Measurements from ENCODE around the gene TTC7B. TPM values are rescaled to one million over a fixed set of nuclear protein-coding genes. Genes with fewer than 3 reads are reported as not detected.

TTC7B gene
- total and polyA plus RNA-seq, 2 donors (not counting 3 experiments of a cell fraction or from before 2014, with no cell fraction given) = 46.8 to 76.5 TPM

DNA sequence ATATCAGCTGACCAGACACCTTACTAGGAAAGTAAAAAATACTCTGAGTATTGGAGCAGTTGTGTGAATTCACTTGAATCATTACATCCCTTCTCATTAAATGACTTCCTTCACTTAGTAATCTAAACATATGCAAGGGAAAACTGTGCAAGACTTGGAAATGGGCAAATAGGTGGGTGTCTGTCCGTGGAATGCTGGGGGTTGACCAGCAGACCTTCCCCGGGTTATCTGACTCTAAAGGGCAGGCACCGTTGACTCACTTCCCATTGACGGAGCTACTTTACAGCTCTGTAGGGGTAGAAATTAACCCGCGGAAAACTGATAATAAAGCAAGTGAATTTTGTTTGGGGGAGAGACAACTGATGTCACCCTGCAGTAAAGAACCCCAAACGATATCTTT is 199.3 kb downstream of the TTC7B start:
- DNase-seq (ENCODE audit: low read depth, low spot score) = peak; percentile 93
- no peaks in the 10 kb centered on the region for H3K9me1 ChIP-seq (replicated peaks; ENCODE audit: control insufficient read depth, extremely low read depth, insufficient read depth, low read length)
- no peak overlapping the region for H2AFZ ChIP-seq (ENCODE audit: low read depth, low read length)
- H3K4me3 ChIP-seq (replicated peaks in 1 of 3; ENCODE audit: insufficient read depth in 1 of 3, low read depth in 1 of 3, low read length in 3 of 3) = peak overlapping the region in 1 of 3 experiments; percentile 7
- dilution Hi-C loops (cut with MboI; ENCODE audit: extremely low pct_ligation_motif_present, low sequenced_read_pairs) = no loop called here
- H3K9me3 ChIP-seq (replicated peaks; ENCODE audit: control insufficient read depth, insufficient read depth, low read length) = no peaks in the 10 kb centered on the region
- ChIA-PET POLR2A (interaction anchor here (0.9 kb wide), 1 partner anchor 220 kb away, joined by 3 read pairs; no protein-coding TSS in a partner anchor), CTCF (interaction anchor here (1.0 to 1.9 kb wide), 6 partner anchors 10 to 218 kb away, joined by 3 to 8 read pairs (median 4); no protein-coding TSS in a partner anchor)
- no peaks in the 10 kb centered on the region for H3K36me3 ChIP-seq (ENCODE audit: control insufficient read depth in 2 of 2, extremely low read depth in 1 of 2, insufficient read depth in 2 of 2, low read length in 2 of 2)
- peak overlapping the region; percentile 93 for H3K27ac ChIP-seq (ENCODE audit: insufficient read depth, low read depth, low read length)
- peak; percentile 73 for TF ChIP-seq JUN (IDR thresholded peaks at IDR 0.05; ENCODE audit: borderline replicate concordance, insufficient read depth, insufficient read length, low read depth)
- peak; percentile 85 for TF ChIP-seq POLR2AphosphoS5 (IDR thresholded peaks at IDR 0.05; ENCODE audit: insufficient read depth, low read depth, low read length)
- TF ChIP-seq POLR2A (IDR thresholded peaks at IDR 0.05; ENCODE audit: low read depth, low read length) = no peak
- TF ChIP-seq GATA2 (IDR thresholded peaks at IDR 0.05; ENCODE audit: insufficient read depth, insufficient read length, low read depth, low read length) = peak; percentile 95
- TF ChIP-seq FOS (IDR thresholded peaks at IDR 0.05; ENCODE audit: borderline replicate concordance, insufficient read depth, low read length) = peak; percentile 95
- TF ChIP-seq, protein P1, sequence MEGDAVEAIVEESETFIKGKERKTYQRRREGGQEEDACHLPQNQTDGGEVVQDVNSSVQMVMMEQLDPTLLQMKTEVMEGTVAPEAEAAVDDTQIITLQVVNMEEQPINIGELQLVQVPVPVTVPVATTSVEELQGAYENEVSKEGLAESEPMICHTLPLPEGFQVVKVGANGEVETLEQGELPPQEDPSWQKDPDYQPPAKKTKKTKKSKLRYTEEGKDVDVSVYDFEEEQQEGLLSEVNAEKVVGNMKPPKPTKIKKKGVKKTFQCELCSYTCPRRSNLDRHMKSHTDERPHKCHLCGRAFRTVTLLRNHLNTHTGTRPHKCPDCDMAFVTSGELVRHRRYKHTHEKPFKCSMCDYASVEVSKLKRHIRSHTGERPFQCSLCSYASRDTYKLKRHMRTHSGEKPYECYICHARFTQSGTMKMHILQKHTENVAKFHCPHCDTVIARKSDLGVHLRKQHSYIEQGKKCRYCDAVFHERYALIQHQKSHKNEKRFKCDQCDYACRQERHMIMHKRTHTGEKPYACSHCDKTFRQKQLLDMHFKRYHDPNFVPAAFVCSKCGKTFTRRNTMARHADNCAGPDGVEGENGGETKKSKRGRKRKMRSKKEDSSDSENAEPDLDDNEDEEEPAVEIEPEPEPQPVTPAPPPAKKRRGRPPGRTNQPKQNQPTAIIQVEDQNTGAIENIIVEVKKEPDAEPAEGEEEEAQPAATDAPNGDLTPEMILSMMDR (IDR thresholded peaks at IDR 0.05; ENCODE audit: extremely low read depth in 1 of 2, insufficient read depth in 1 of 2, low read depth in 1 of 2, low read length in 2 of 2) = no peak
- TF ChIP-seq, protein P2, sequence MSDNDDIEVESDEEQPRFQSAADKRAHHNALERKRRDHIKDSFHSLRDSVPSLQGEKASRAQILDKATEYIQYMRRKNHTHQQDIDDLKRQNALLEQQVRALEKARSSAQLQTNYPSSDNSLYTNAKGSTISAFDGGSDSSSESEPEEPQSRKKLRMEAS (IDR thresholded peaks at IDR 0.05; ENCODE audit: insufficient read depth, insufficient read length) = no peak
- peaks cover 60% of the 10 kb centered on the region for H3K4me1 ChIP-seq (ENCODE audit: control insufficient read depth, extremely low read depth, insufficient read depth, low read length)
- H4K20me1 ChIP-seq (replicated peaks; ENCODE audit: control insufficient read depth, extremely low read depth, insufficient read depth, low read length) = no peaks in the 10 kb centered on the region
- TSS peak; percentile 15 for BruUV-seq (replicated peaks)
- no peaks in the 10 kb centered on the region for H3K79me2 ChIP-seq (ENCODE audit: control insufficient read depth, insufficient read depth, low read length)
- H3K4me2 ChIP-seq (ENCODE audit: insufficient read depth, low read length) = peak overlapping the region; percentile 55
- no peaks in the 10 kb centered on the region for H3K27me3 ChIP-seq (ENCODE audit: control insufficient read depth in 2 of 2, insufficient read depth in 2 of 2, low read length in 2 of 2)
- intact Hi-C loops (cut with micrococcal nuclease) = loop anchor here (2.0 to 5.0 kb wide), 4 partner anchors 26 to 235 kb away; no protein-coding TSS in a partner anchor
- H3K9ac ChIP-seq (replicated peaks; ENCODE audit: extremely low read depth, insufficient read depth, low read length) = peak overlapping the region; percentile 59
- FAIRE-seq = peak; percentile 98

Measured in endothelial cell of umbilical vein (primary cell).